A549 treated with GW870086 at 1 μM for 4 hours (cell line): Measurements from ENCODE around the gene DNM3. TPM values are rescaled to one million over a fixed set of nuclear protein-coding genes. Genes with fewer than 3 reads are reported as not detected.

Source experiments
- total RNA-seq: library from RNA; stranded (reverse); fragments of 200-300 nt; extraction: Qiagen RNA extraction; gene quantifications from 5 replicates; pipeline ENCODE4 v1.2.3, GENCODE V29; 2022; ENCODE audit warnings: low read depth

The DNM3 gene
- 0.27 to 0.80 TPM (median 0.62 TPM) in 5 replicates for total RNA-seq

GRCh38 chr1:171841050-171841910 is at the start of gene DNM3:
DNM3 (plus strand) TSS chr1:171841498; CDS start chr1:171841657, 159 bp downstream.

GRCh38 chr1:172420385-172420784 is 579.1 kb downstream of the DNM3 start, which contains the start of gene C1orf105:
C1orf105 (plus strand) TSS chr1:172420685; CDS start chr1:172420886, 201 bp downstream.

GRCh38 chr1:172443666-172444453 is 602.6 kb downstream of the DNM3 start, which contains the start of gene PIGC:
PIGC (minus strand) TSS chr1:172444069; CDS start chr1:172442622, 1,447 bp downstream.

Other genes with a start within 250 kb of the DNM3 start
- not detected in 5 replicates for gene MYOCOS, start 219.3 kb upstream of the DNM3 start, total RNA-seq
- gene MYOC, start 188.8 kb upstream of the DNM3 start, total RNA-seq = not detected in 5 replicates
- gene VAMP4, start 99.4 kb upstream of the DNM3 start, total RNA-seq = 3.3 to 5.1 TPM (median 4.1 TPM) in 5 replicates
- gene METTL13, start 59.8 kb upstream of the DNM3 start, total RNA-seq = 38.4 to 45.9 TPM (median 45.1 TPM) in 5 replicates